Measurements from ENCODE around the gene RNGTT. TPM values are rescaled to one million over a fixed set of nuclear protein-coding genes. Genes with fewer than 3 reads are reported as not detected.
"Not testable (repeated sequence)": the region's sequence is repeated elsewhere in the genome, so short reads cannot be mapped to it uniquely, and the experiment has no call there.

RNGTT gene
- polyA plus RNA-seq, 2 donors, result 3.9 to 5.2 TPM

- H3K9me3 ChIP-seq (ENCODE audit: control insufficient read depth in 2 of 2, insufficient read depth in 1 of 2, low read depth in 1 of 2, low read length in 1 of 2), result no peaks in the 10 kb centered on the region
Observed at GRCh38 chr6:88972504-88973423, 9.3 kb upstream of the RNGTT start.

GRCh38 chr6:88970301-88970700 lies 6.9 kb upstream of the RNGTT start:
- WGBS, 2 donors, result 91 to 98% methylated on average over 2 of the region's 2 CpGs
- Histone ChIP-seq H3K9me3 (ENCODE audit: control insufficient read depth in 2 of 2, insufficient read depth in 1 of 2, low read depth in 1 of 2, low read length in 1 of 2) (peaks cover 0 to 2% of the 10 kb centered on the region in 2 donors), H3K4me1 (ENCODE audit: control insufficient read depth in 2 of 2, insufficient read depth in 2 of 2, low read length in 1 of 2) (peaks cover 0 to 2% of the 10 kb centered on the region in 2 donors), H3K27me3 (ENCODE audit: control insufficient read depth in 1 of 2, insufficient read depth in 2 of 2, low read length in 2 of 2) (no peaks in the 10 kb centered on the region), H3K36me3 (ENCODE audit: control insufficient read depth in 2 of 2, insufficient read depth in 2 of 2, low read length in 1 of 2) (no peaks in the 10 kb centered on the region), H3K27ac (ENCODE audit: low read depth in 2 of 2, low read length in 1 of 2) (no peak overlapping the region), H3K4me3 (ENCODE audit: low read depth in 1 of 2, low read length in 2 of 2) (no peak overlapping the region)

More at GRCh38 chr6:88972504-88973423, 9.3 kb upstream of the RNGTT start:
- no peaks in the 10 kb centered on the region for H3K4me1 ChIP-seq (ENCODE audit: control insufficient read depth in 2 of 2, insufficient read depth in 2 of 2, low read length in 1 of 2)
- no peaks in the 10 kb centered on the region for H3K36me3 ChIP-seq (ENCODE audit: control insufficient read depth in 2 of 2, insufficient read depth in 2 of 2, low read length in 1 of 2)
- H3K4me3 ChIP-seq (ENCODE audit: low read depth in 1 of 2, low read length in 2 of 2), result no peak overlapping the region
- no peaks in the 10 kb centered on the region for H3K27me3 ChIP-seq (ENCODE audit: control insufficient read depth in 1 of 2, insufficient read depth in 2 of 2, low read length in 2 of 2)
- no peak overlapping the region for H3K27ac ChIP-seq (ENCODE audit: low read depth in 2 of 2, low read length in 1 of 2)
- 50 to 51% methylated on average over 6 of the region's 6 CpGs for WGBS, 2 donors

- 77 to 85% methylated on average over 2 of the region's 2 CpGs for WGBS, 2 donors
- not testable (repeated sequence) for H3K27me3 ChIP-seq (ENCODE audit: control insufficient read depth in 1 of 2, insufficient read depth in 2 of 2, low read length in 2 of 2); H3K4me3 ChIP-seq (ENCODE audit: low read depth in 1 of 2, low read length in 2 of 2); H3K36me3 ChIP-seq (ENCODE audit: control insufficient read depth in 2 of 2, insufficient read depth in 2 of 2, low read length in 1 of 2); H3K9me3 ChIP-seq (ENCODE audit: control insufficient read depth in 2 of 2, insufficient read depth in 1 of 2, low read depth in 1 of 2, low read length in 1 of 2); H3K27ac ChIP-seq (ENCODE audit: low read depth in 2 of 2, low read length in 1 of 2); H3K4me1 ChIP-seq (ENCODE audit: control insufficient read depth in 2 of 2, insufficient read depth in 2 of 2, low read length in 1 of 2)
Observed at GRCh38 chr6:88969255-88969654, 5.8 kb upstream of the RNGTT start.

GRCh38 chr6:88967891-88968290 lies 4.5 kb upstream of the RNGTT start:
- Histone ChIP-seq H3K36me3 (ENCODE audit: control insufficient read depth in 2 of 2, insufficient read depth in 2 of 2, low read length in 1 of 2) (no peaks in the 10 kb centered on the region), H3K27me3 (ENCODE audit: control insufficient read depth in 1 of 2, insufficient read depth in 2 of 2, low read length in 2 of 2) (no peaks in the 10 kb centered on the region), H3K27ac (ENCODE audit: low read depth in 2 of 2, low read length in 1 of 2) (no peak overlapping the region), H3K9me3 (ENCODE audit: control insufficient read depth in 2 of 2, insufficient read depth in 1 of 2, low read depth in 1 of 2, low read length in 1 of 2) (peaks cover 0 to 2% of the 10 kb centered on the region in 2 donors), H3K4me3 (ENCODE audit: low read depth in 1 of 2, low read length in 2 of 2) (no peak overlapping the region), H3K4me1 (ENCODE audit: control insufficient read depth in 2 of 2, insufficient read depth in 2 of 2, low read length in 1 of 2) (peaks cover 0 to 4% of the 10 kb centered on the region in 2 donors)

- H3K4me1 ChIP-seq (ENCODE audit: control insufficient read depth in 2 of 2, insufficient read depth in 2 of 2, low read length in 1 of 2), result peaks cover 0 to 4% of the 10 kb centered on the region in 2 donors
- H3K27ac ChIP-seq (ENCODE audit: low read depth in 2 of 2, low read length in 1 of 2), result no peak overlapping the region
- H3K27me3 ChIP-seq (ENCODE audit: control insufficient read depth in 1 of 2, insufficient read depth in 2 of 2, low read length in 2 of 2), result no peaks in the 10 kb centered on the region
- H3K9me3 ChIP-seq (ENCODE audit: control insufficient read depth in 2 of 2, insufficient read depth in 1 of 2, low read depth in 1 of 2, low read length in 1 of 2), result peaks cover 0 to 2% of the 10 kb centered on the region in 2 donors
- H3K36me3 ChIP-seq (ENCODE audit: control insufficient read depth in 2 of 2, insufficient read depth in 2 of 2, low read length in 1 of 2), result no peaks in the 10 kb centered on the region
- H3K4me3 ChIP-seq (ENCODE audit: low read depth in 1 of 2, low read length in 2 of 2), result no peak overlapping the region
- 90 to 92% methylated on average over 2 of the region's 2 CpGs for WGBS, 2 donors
Observed at GRCh38 chr6:88965691-88966090, 2.3 kb upstream of the RNGTT start.

- peaks cover 0 to 2% of the 10 kb centered on the region in 2 donors for H3K9me3 ChIP-seq (ENCODE audit: control insufficient read depth in 2 of 2, insufficient read depth in 1 of 2, low read depth in 1 of 2, low read length in 1 of 2)
- H3K27ac ChIP-seq (ENCODE audit: low read depth in 2 of 2, low read length in 1 of 2), result no peak overlapping the region
- H3K36me3 ChIP-seq (ENCODE audit: control insufficient read depth in 2 of 2, insufficient read depth in 2 of 2, low read length in 1 of 2), result no peaks in the 10 kb centered on the region
- peaks cover 0 to 4% of the 10 kb centered on the region in 2 donors for H3K4me1 ChIP-seq (ENCODE audit: control insufficient read depth in 2 of 2, insufficient read depth in 2 of 2, low read length in 1 of 2)
- H3K4me3 ChIP-seq (ENCODE audit: low read depth in 1 of 2, low read length in 2 of 2), result peak overlapping the region in 1 of 2 donors; percentile 74
- no peaks in the 10 kb centered on the region for H3K27me3 ChIP-seq (ENCODE audit: control insufficient read depth in 1 of 2, insufficient read depth in 2 of 2, low read length in 2 of 2)
- 57 to 65% methylated on average over 5 of the region's 5 CpGs for WGBS, 2 donors
Observed at GRCh38 chr6:88964509-88964908, 1.1 kb upstream of the RNGTT start.

- Histone ChIP-seq H3K4me1 (ENCODE audit: control insufficient read depth in 2 of 2, insufficient read depth in 2 of 2, low read length in 1 of 2) (no peaks in the 10 kb centered on the region), H3K36me3 (ENCODE audit: control insufficient read depth in 2 of 2, insufficient read depth in 2 of 2, low read length in 1 of 2) (no peaks in the 10 kb centered on the region), H3K27me3 (ENCODE audit: control insufficient read depth in 1 of 2, insufficient read depth in 2 of 2, low read length in 2 of 2) (no peaks in the 10 kb centered on the region), H3K4me3 (ENCODE audit: low read depth in 1 of 2, low read length in 2 of 2) (no peak overlapping the region), H3K27ac (ENCODE audit: low read depth in 2 of 2, low read length in 1 of 2) (no peak overlapping the region), H3K9me3 (ENCODE audit: control insufficient read depth in 2 of 2, insufficient read depth in 1 of 2, low read depth in 1 of 2, low read length in 1 of 2) (no peaks in the 10 kb centered on the region)
Observed at GRCh38 chr6:88958842-88959241, 4.6 kb downstream of the RNGTT start.

GRCh38 chr6:88953550-88954386 lies 9.7 kb downstream of the RNGTT start:
- 96 to 100% methylated on average over 2 of the region's 2 CpGs for WGBS, 2 donors
- no peak overlapping the region for H3K27ac ChIP-seq (ENCODE audit: low read depth in 2 of 2, low read length in 1 of 2)

GRCh38 chr6:88952065-88952704 lies 11.2 kb downstream of the RNGTT start:
- no peaks in the 10 kb centered on the region for H3K36me3 ChIP-seq (ENCODE audit: control insufficient read depth in 2 of 2, insufficient read depth in 2 of 2, low read length in 1 of 2)

More at GRCh38 chr6:88953550-88954386, 9.7 kb downstream of the RNGTT start:
- Histone ChIP-seq H3K4me1 (ENCODE audit: control insufficient read depth in 2 of 2, insufficient read depth in 2 of 2, low read length in 1 of 2) (peaks cover 2 to 3% of the 10 kb centered on the region in 2 donors), H3K27me3 (ENCODE audit: control insufficient read depth in 1 of 2, insufficient read depth in 2 of 2, low read length in 2 of 2) (no peaks in the 10 kb centered on the region), H3K36me3 (ENCODE audit: control insufficient read depth in 2 of 2, insufficient read depth in 2 of 2, low read length in 1 of 2) (no peaks in the 10 kb centered on the region), H3K9me3 (ENCODE audit: control insufficient read depth in 2 of 2, insufficient read depth in 1 of 2, low read depth in 1 of 2, low read length in 1 of 2) (no peaks in the 10 kb centered on the region), H3K4me3 (ENCODE audit: low read depth in 1 of 2, low read length in 2 of 2) (no peak overlapping the region)

More at GRCh38 chr6:88952065-88952704, 11.2 kb downstream of the RNGTT start:
- Histone ChIP-seq H3K9me3 (ENCODE audit: control insufficient read depth in 2 of 2, insufficient read depth in 1 of 2, low read depth in 1 of 2, low read length in 1 of 2) (no peaks in the 10 kb centered on the region), H3K27ac (ENCODE audit: low read depth in 2 of 2, low read length in 1 of 2) (peak overlapping the region in 1 of 2 donors; percentile 49), H3K4me3 (ENCODE audit: low read depth in 1 of 2, low read length in 2 of 2) (no peak overlapping the region), H3K4me1 (ENCODE audit: control insufficient read depth in 2 of 2, insufficient read depth in 2 of 2, low read length in 1 of 2) (peaks cover 2 to 3% of the 10 kb centered on the region in 2 donors), H3K27me3 (ENCODE audit: control insufficient read depth in 1 of 2, insufficient read depth in 2 of 2, low read length in 2 of 2) (no peaks in the 10 kb centered on the region)
- WGBS, 2 donors, result 99 to 100% methylated on average over 1 of the region's 1 CpG

All from esophagus (tissue), 2 donors.